ENCODE data around the gene ATM.
"Not testable (repeated sequence)": the region's sequence is repeated elsewhere in the genome, so short reads cannot be mapped to it uniquely, and the experiment has no call there.

The ATM gene

GRCh38 chr11:108286956-108287355 lies 64.1 kb downstream of the ATM start:
- no peak for TF ChIP-seq CTCF (IDR thresholded peaks at IDR 0.05; ENCODE audit: low read depth, low read length, missing control alignments)

GRCh38 chr11:108289066-108289465 lies 66.2 kb downstream of the ATM start:
- H3K4me3 ChIP-seq (ENCODE audit: low read depth, low read length); DNase-seq (ENCODE audit: low read depth); in situ Hi-C loops (cut with HindIII; ENCODE audit: low sequenced_read_pairs): not testable (repeated sequence)

More at GRCh38 chr11:108286956-108287355, 64.1 kb downstream of the ATM start:
- no peak for DNase-seq (ENCODE audit: low read depth)
- in situ Hi-C loops (cut with HindIII; ENCODE audit: low sequenced_read_pairs): no loop called here
- H3K4me3 ChIP-seq (ENCODE audit: low read depth, low read length): no peak overlapping the region

- TF ChIP-seq CTCF (IDR thresholded peaks at IDR 0.05; ENCODE audit: low read depth, low read length, missing control alignments): no peak
- in situ Hi-C loops (cut with HindIII; ENCODE audit: low sequenced_read_pairs): no loop called here
- H3K4me3 ChIP-seq (ENCODE audit: low read depth, low read length): no peak overlapping the region
- no peak for DNase-seq (ENCODE audit: low read depth)
Observed at GRCh38 chr11:108289699-108290098, 66.8 kb downstream of the ATM start.

GRCh38 chr11:108293229-108293628 lies 70.4 kb downstream of the ATM start:
- H3K4me3 ChIP-seq (ENCODE audit: low read depth, low read length): no peak overlapping the region
- DNase-seq (ENCODE audit: low read depth): no peak
- no peak for TF ChIP-seq CTCF (IDR thresholded peaks at IDR 0.05; ENCODE audit: low read depth, low read length, missing control alignments)
- in situ Hi-C loops (cut with HindIII; ENCODE audit: low sequenced_read_pairs): no loop called here

GRCh38 chr11:108302121-108302785 lies 79.4 kb downstream of the ATM start:
- in situ Hi-C loops (cut with HindIII; ENCODE audit: low sequenced_read_pairs): no loop called here
- TF ChIP-seq CTCF (IDR thresholded peaks at IDR 0.05; ENCODE audit: low read depth, low read length, missing control alignments): no peak
- DNase-seq (ENCODE audit: low read depth): no peak
- no peak overlapping the region for H3K4me3 ChIP-seq (ENCODE audit: low read depth, low read length)

GRCh38 chr11:108307751-108308150 lies 84.9 kb downstream of the ATM start:
- no peak overlapping the region for H3K4me3 ChIP-seq (ENCODE audit: low read depth, low read length)
- no peak for TF ChIP-seq CTCF (IDR thresholded peaks at IDR 0.05; ENCODE audit: low read depth, low read length, missing control alignments)
- DNase-seq (ENCODE audit: low read depth): no peak
- in situ Hi-C loops (cut with HindIII; ENCODE audit: low sequenced_read_pairs): no loop called here

GRCh38 chr11:108313444-108313843 lies 90.6 kb downstream of the ATM start:
- no peak for DNase-seq (ENCODE audit: low read depth)
- no peak for TF ChIP-seq CTCF (IDR thresholded peaks at IDR 0.05; ENCODE audit: low read depth, low read length, missing control alignments)
- in situ Hi-C loops (cut with HindIII; ENCODE audit: low sequenced_read_pairs): no loop called here
- no peak overlapping the region for H3K4me3 ChIP-seq (ENCODE audit: low read depth, low read length)

Data from astrocyte of the cerebellum (primary cell).